K562 (cell line): Measurements from ENCODE around the gene THRSP. TPM values are rescaled to one million over a fixed set of nuclear protein-coding genes. Genes with fewer than 3 reads are reported as not detected.
A peak's percentile ranks its signal among the peaks of the same experiment; 100 is the strongest.

Experiments used
- CSDE1 ChIP-seq, 2 experiments: fragments of 450-650 bp; IDR thresholded peaks; 2 replicates each; pipeline ENCODE4 v1.6.1; 2016; ENCODE audit warnings: mild to moderate bottlenecking in 1 of 2
- CXXC5 ChIP-seq: fragments of 250-450 bp; sonication (Bioruptor Pico); IDR thresholded peaks from 2 replicates; pipeline ENCODE4 v1.8.0; 2022; ENCODE audit warnings: inconsistent platforms, mild to moderate bottlenecking, moderate library complexity
- GABPA ChIP-seq: fragments of 200-800 bp; sonication (Bioruptor generic); conservative IDR thresholded peaks from 2 replicates; pipeline ENCODE4 v1.6.1; 2016; ENCODE audit warnings: low read depth, missing genetic modification characterization, missing compliant biosample characterization
- JUND ChIP-seq, 2 experiments: IDR thresholded peaks; 2 replicates in 1 of 2; 3 replicates in 1 of 2; pipeline ENCODE4 v1.6.1; 2011; ENCODE audit warnings: borderline replicate concordance in 2 of 2, low read depth in 2 of 2, low read length in 2 of 2, improper control_type of control experiment in 1 of 2, missing biosample characterization in 1 of 2, missing genetic modification characterization in 1 of 2, missing genetic modification reagents in 1 of 2
- NELFE ChIP-seq: IDR thresholded peaks from 2 replicates; pipeline ENCODE4 v1.6.1; 2011; ENCODE audit warnings: mild to moderate bottlenecking; ENCODE audit not compliant: insufficient read depth, insufficient read length
- NUFIP1 ChIP-seq: fragments of 450-650 bp; IDR thresholded peaks from 2 replicates; pipeline ENCODE4 v1.6.1; 2018; ENCODE audit not compliant: partially characterized antibody
- PHF21A ChIP-seq: fragments of 450-650 bp; IDR thresholded peaks from 2 replicates; pipeline ENCODE4 v1.6.1; 2017; ENCODE audit warnings: low read depth, borderline replicate concordance
- POLR2H ChIP-seq: IDR thresholded peaks from 2 replicates; pipeline ENCODE4 v1.6.1; 2016; ENCODE audit warnings: missing genetic modification characterization, low read depth, mild to moderate bottlenecking, control low read depth, missing compliant biosample characterization, moderate library complexity
- PTTG1 ChIP-seq: fragments of 450-650 bp; IDR thresholded peaks from 2 replicates; pipeline ENCODE4 v1.6.1; 2016; ENCODE audit warnings: low read depth, mild to moderate bottlenecking, missing genetic modification characterization, missing compliant biosample characterization
- RBFOX2 ChIP-seq: fragments of 200-400 bp; formaldehyde crosslinking; IDR thresholded peaks from 2 replicates; pipeline ENCODE4 v1.6.1; 2017; ENCODE audit warnings: low read depth, mild to moderate bottlenecking, low read length, moderate library complexity
- SMARCC2 ChIP-seq: fragments of 450-650 bp; IDR thresholded peaks from 2 replicates; pipeline ENCODE4 v1.6.1; 2017; ENCODE audit warnings: antibody characterized with exemption, moderate library complexity, mild to moderate bottlenecking, low read depth
- STAG1 ChIP-seq: sonication (generic); formaldehyde crosslinking; IDR thresholded peaks from 2 replicates; pipeline ENCODE4 v1.5.0; 2020; ENCODE audit warnings: missing genetic modification reagents, borderline replicate concordance
- TRIM24 ChIP-seq, 2 experiments: fragments of 450-650 bp; IDR thresholded peaks; 2 replicates each; pipeline ENCODE4 v1.6.1; 2016
- TRIM28 ChIP-seq: fragments of 450-650 bp; IDR thresholded peaks from 2 replicates; pipeline ENCODE4 v1.6.1; 2017
- ZNF584 ChIP-seq: fragments of 200-800 bp; sonication (Bioruptor generic); IDR thresholded peaks from 2 replicates; pipeline ENCODE4 v1.6.1; 2016; ENCODE audit warnings: low read depth, mild to moderate bottlenecking, missing genetic modification characterization, missing compliant biosample characterization
- polyA plus RNA-seq, 8 experiments: library from polyadenylated mRNA; depleted of rRNA in 4 of 8; stranded (reverse) in 5 of 8; unstranded in 3 of 8; fragments of >200 nt; fragmentation: Nextera tagmentation in 2 of 8; fragmentation: Illumina TruSeq in 1 of 8; extraction: Ambion mirVana in 2 of 8; extraction: Trizol in 1 of 8; gene quantifications; 2 replicates each; pipeline versions ENCODE4 v1.2.1 to v1.2.3, GENCODE V29; 2011 to 2014; ENCODE audit warnings: inconsistent platforms in 1 of 8, missing spikeins in 1 of 8
- total RNA-seq, 7 experiments: library from RNA; depleted of rRNA in 6 of 7; stranded (reverse); fragments of >200 nt in 6 of 7; fragmentation: Illumina TruSeq in 2 of 7; extraction: Trizol in 2 of 7; gene quantifications; 2 replicates each; pipeline versions ENCODE4 v1.2.1 to v1.2.3, GENCODE V29; 2011 to 2021; ENCODE audit warnings: low replicate concordance in 1 of 7
- TF ChIP-seq, protein P1 (sequence below), 3 experiments: fragments of 200-800 bp in 1 of 3; sonication (Bioruptor generic) in 1 of 3; sonication (generic) in 1 of 3; formaldehyde crosslinking in 1 of 3; IDR thresholded peaks; 2 replicates each; pipeline versions ENCODE4 v1.6.1 to v1.8.0; 2016 to 2022; ENCODE audit warnings: mild to moderate bottlenecking in 2 of 3, missing compliant biosample characterization in 2 of 3, missing genetic modification characterization in 2 of 3, missing genetic modification reagents in 1 of 3
- TF ChIP-seq, protein P2 (sequence below), 2 experiments: fragments of 450-650 bp; conservative IDR thresholded peaks; 2 replicates each; pipeline ENCODE4 v1.6.1; 2017; ENCODE audit warnings: mild to moderate bottlenecking in 2 of 2, moderate library complexity in 2 of 2
- TF ChIP-seq, protein P3 (sequence below): fragments of 450-650 bp; formaldehyde crosslinking; IDR thresholded peaks from 2 replicates; pipeline ENCODE4 v1.4.0; 2022; ENCODE audit warnings: missing genetic modification characterization
- TF ChIP-seq, protein P4 (sequence below): fragments of 450-650 bp; formaldehyde crosslinking; IDR thresholded peaks from 2 replicates; pipeline ENCODE4 v1.4.0; 2020; ENCODE audit warnings: mild to moderate bottlenecking, moderate library complexity

THRSP gene
- total and polyA plus RNA-seq, 9 of the 15 experiments (the other 6 are each of a cell fraction or from before 2014, with no cell fraction given) = 0.23 to 0.56 (median 0.31) TPM; not detected in 2

DNA sequence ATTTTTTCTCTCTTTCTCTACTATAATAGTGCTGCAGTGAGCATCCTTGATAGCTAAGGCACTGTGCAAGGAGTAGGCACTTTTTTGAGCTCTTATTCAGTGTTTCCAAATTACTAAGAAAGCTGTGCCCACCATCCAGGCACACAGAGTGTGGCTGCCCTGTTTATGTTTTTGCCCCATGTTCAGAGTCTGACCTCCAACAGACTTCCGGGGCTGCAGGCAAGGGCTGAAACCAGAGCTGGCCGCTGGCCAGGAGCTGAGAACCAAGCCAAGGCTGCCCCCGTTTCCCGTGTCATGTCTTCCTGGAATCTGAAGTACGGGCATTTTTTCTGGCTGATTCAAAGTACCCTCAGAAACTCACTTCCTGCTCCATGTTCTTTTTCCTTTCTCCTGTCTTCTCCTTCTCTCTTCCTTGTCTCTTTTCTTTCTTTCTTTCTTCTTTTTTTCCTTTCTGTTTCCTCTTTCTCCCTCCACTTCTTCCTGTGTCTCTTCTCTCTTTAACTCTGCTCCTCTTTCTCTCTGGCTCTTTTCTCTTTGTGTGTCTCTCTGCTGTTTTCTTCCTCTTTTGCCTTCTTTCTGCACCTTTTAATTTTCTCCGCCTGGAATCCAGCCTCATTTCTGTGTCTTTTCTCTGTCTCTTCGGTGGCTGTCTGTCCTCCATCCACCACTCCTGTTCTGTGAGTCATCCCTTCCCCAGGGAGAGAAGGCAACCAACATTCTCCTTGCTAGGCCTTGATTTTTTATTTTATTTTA lies 23.6 kb upstream of the THRSP start (continued):
- TF ChIP-seq, protein P1, sequence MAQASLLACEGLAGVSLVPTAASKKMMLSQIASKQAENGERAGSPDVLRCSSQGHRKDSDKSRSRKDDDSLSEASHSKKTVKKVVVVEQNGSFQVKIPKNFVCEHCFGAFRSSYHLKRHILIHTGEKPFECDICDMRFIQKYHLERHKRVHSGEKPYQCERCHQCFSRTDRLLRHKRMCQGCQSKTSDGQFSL (CRISPR knock-in tag; IDR thresholded peaks at IDR 0.05) = no peak
- TF ChIP-seq, protein P1 (tag; IDR thresholded peaks at IDR 0.05) = no peak
- TF ChIP-seq SMARCC2 (0 out of 2 replicates have a peak, but pooled peaks have one; percentile 39), CSDE1 (IDR thresholded peaks at IDR 0.05) (0 out of 4 replicates have a peak, but pooled peaks of 1 of the 2 experiments have one; percentile 72), ZNF584 (CRISPR knock-in tag) (0 out of 2 replicates have a peak, but pooled peaks have one; percentile 43), NELFE (no peak), TRIM28 (peak; percentile 48; the same call in 1 of the 2 replicates), GABPA (peak; percentile 69), TRIM24 (IDR thresholded peaks at IDR 0.05) (peak in 1 of 2 experiments; percentile 34; a peak in 1 of 4 replicates), STAG1 (CRISPR knock-in tag) (no peak), JUND (IDR thresholded peaks at IDR 0.05; ENCODE audit: borderline replicate concordance, low read depth, low read length) (peak; percentile 34), JUND (tag; IDR thresholded peaks at IDR 0.05; ENCODE audit: borderline replicate concordance, low read depth, low read length) (no peak; the same call in 2 of the 3 replicates), PTTG1 (peak; percentile 40; the same call in 1 of the 2 replicates), NUFIP1 (peak; percentile 91), PHF21A (no peak), CXXC5 (CRISPR knock-in tag) (peak; percentile 46), POLR2H (peak; percentile 33; the same call in 1 of the 2 replicates), RBFOX2 (peak; percentile 58; the same call in 1 of the 2 replicates)
- TF ChIP-seq, protein P2, sequence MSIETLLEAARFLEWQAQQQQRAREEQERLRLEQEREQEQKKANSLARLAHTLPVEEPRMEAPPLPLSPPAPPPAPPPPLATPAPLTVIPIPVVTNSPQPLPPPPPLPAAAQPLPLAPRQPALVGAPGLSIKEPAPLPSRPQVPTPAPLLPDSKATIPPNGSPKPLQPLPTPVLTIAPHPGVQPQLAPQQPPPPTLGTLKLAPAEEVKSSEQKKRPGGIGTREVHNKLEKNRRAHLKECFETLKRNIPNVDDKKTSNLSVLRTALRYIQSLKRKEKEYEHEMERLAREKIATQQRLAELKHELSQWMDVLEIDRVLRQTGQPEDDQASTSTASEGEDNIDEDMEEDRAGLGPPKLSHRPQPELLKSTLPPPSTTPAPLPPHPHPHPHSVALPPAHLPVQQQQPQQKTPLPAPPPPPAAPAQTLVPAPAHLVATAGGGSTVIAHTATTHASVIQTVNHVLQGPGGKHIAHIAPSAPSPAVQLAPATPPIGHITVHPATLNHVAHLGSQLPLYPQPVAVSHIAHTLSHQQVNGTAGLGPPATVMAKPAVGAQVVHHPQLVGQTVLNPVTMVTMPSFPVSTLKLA (conservative IDR thresholded peaks at IDR 0.05) = peak in 1 of 2 experiments; percentile 48; a peak in 2 of 4 replicates
- TF ChIP-seq, protein P3, sequence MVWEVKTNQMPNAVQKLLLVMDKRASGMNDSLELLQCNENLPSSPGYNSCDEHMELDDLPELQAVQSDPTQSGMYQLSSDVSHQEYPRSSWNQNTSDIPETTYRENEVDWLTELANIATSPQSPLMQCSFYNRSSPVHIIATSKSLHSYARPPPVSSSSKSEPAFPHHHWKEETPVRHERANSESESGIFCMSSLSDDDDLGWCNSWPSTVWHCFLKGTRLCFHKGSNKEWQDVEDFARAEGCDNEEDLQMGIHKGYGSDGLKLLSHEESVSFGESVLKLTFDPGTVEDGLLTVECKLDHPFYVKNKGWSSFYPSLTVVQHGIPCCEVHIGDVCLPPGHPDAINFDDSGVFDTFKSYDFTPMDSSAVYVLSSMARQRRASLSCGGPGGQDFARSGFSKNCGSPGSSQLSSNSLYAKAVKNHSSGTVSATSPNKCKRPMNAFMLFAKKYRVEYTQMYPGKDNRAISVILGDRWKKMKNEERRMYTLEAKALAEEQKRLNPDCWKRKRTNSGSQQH = peak; percentile 78
- TF ChIP-seq, protein P4, sequence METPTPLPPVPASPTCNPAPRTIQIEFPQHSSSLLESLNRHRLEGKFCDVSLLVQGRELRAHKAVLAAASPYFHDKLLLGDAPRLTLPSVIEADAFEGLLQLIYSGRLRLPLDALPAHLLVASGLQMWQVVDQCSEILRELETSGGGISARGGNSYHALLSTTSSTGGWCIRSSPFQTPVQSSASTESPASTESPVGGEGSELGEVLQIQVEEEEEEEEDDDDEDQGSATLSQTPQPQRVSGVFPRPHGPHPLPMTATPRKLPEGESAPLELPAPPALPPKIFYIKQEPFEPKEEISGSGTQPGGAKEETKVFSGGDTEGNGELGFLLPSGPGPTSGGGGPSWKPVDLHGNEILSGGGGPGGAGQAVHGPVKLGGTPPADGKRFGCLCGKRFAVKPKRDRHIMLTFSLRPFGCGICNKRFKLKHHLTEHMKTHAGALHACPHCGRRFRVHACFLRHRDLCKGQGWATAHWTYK (CRISPR knock-in tag) = peak; percentile 46; the same call in 1 of the 2 replicates
